Adrenal gland (tissue), 5 donors: Measurements from ENCODE around the gene CHPF.

Experiments used
- CTCF ChIP-seq, 6 experiments: fragments of 450-650 bp in 4 of 6; fragments of 200-600 bp in 2 of 6; sonication (generic) in 1 of 6; IDR thresholded peaks; 1 replicate in 5 of 6; 2 replicates in 1 of 6; pipeline versions ENCODE4 v1.5.1 to v1.8.0; 2016 to 2021; ENCODE audit warnings: antibody characterized with exemption in 6 of 6, mild to moderate bottlenecking in 2 of 6, moderate library complexity in 1 of 6
- POLR2A ChIP-seq, 2 donors: fragments of 450-650 bp; IDR thresholded peaks; one replicate each; pipeline ENCODE4 v1.6.1; 2017; ENCODE audit warnings: antibody characterized with exemption in 2 of 2, mild to moderate bottlenecking in 2 of 2, moderate library complexity in 1 of 2
- donor health status: DM: no; HTN: no; CAD: no.

DNA sequence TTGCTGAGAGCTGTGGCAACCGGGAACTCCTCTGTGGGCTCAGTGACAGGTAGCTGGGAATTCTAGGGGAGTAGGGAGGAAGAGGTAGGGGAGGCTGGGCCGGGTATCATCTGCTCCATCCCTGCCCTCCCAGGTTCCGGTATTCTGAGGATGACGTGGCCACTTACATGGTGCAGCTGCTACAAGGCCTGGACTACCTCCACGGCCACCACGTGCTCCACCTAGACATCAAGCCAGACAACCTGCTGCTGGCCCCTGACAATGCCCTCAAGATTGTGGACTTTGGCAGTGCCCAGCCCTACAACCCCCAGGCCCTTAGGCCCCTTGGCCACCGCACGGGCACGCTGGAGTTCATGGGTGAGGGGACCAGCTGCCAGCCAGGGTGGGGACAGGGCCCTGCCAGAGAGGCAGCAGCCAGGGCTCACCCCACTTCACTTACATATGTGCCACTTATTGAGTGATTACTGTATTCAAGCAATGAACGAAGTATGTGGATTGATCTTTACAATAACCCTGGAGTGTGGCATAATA lies 52.9 kb downstream of the CHPF start:
- TF ChIP-seq CTCF (IDR thresholded peaks at IDR 0.05), result no peak
- TF ChIP-seq POLR2A (IDR thresholded peaks at IDR 0.05), result no peak
